Posterior cingulate gyrus (tissue), 11 donors: ENCODE results near the gene CKAP2.
"Not testable (repeated sequence)": the region's sequence is repeated elsewhere in the genome, so short reads cannot be mapped to it uniquely, and the experiment has no call there.

Experiments
- DNase-seq, 10 donors: peaks; one replicate each; pipeline versions ENCODE4 v3.0.0 to v3.0.0-alpha.2; 2020 to 2021; ENCODE audit warnings: mixed read lengths in 3 of 10
- intact Hi-C: fragments of 100-400 bp; cut with DNase I; formaldehyde crosslinking; loops from one replicate; pipeline ENCODE4 v1.15.1; 2023

CKAP2 gene

GRCh38 chr13:52523323-52523722, 68.0 kb downstream of the CKAP2 start:
- DNase-seq, result not testable (repeated sequence)

More at GRCh38 chr13:52523323-52523722, 68.0 kb downstream of the CKAP2 start:
- intact Hi-C loops, result not testable (repeated sequence)
